ENCODE results near the gene PRKN. TPM values are rescaled to one million over a fixed set of nuclear protein-coding genes. Genes with fewer than 3 reads are reported as not detected.

PRKN gene
- total RNA-seq, 1 donor from 2014 or later = 1.3 TPM

- no peak overlapping the region for H3K27ac ChIP-seq (ENCODE audit: low read depth, low read length)
- no peak overlapping the region for H3K4me3 Mint-ChIP-seq (ENCODE audit: unreplicated experiment)
- no peak overlapping the region for H3K4me3 ChIP-seq (ENCODE audit: insufficient read depth, low read depth, low read length)
- no peaks in the 10 kb centered on the region for H3K79me2 ChIP-seq (ENCODE audit: insufficient read depth, low read length)
- H3K36me3 Mint-ChIP-seq (ENCODE audit: low read depth, unreplicated experiment) = no peaks in the 10 kb centered on the region
- no peaks in the 10 kb centered on the region for H3K27me3 Mint-ChIP-seq (ENCODE audit: low read depth, unreplicated experiment)
- TF ChIP-seq CTCF (IDR thresholded peaks at IDR 0.05; ENCODE audit: insufficient read depth, low read depth, low read length) (no peak), EZH2 (IDR thresholded peaks at IDR 0.05; ENCODE audit: insufficient read depth, low read length) (no peak)
- no peaks in the 10 kb centered on the region for H3K36me3 ChIP-seq (ENCODE audit: insufficient read depth, low read length)
- no peak overlapping the region for H2AFZ ChIP-seq (ENCODE audit: low read depth, low read length)
- H3K9me3 Mint-ChIP-seq (ENCODE audit: unreplicated experiment) = no peaks in the 10 kb centered on the region
- no peak overlapping the region for H3K4me2 ChIP-seq (ENCODE audit: low read length)
- no peaks in the 10 kb centered on the region for H4K20me1 ChIP-seq (ENCODE audit: insufficient read depth, low read length)
- H3K27me3 ChIP-seq (ENCODE audit: insufficient read depth, low read length) = no peaks in the 10 kb centered on the region
- DNase-seq (ENCODE audit: low read depth) (no peak), FAIRE-seq (no peak)
- H3K4me1 ChIP-seq (ENCODE audit: insufficient read depth, low read length) = no peaks in the 10 kb centered on the region
- no peaks in the 10 kb centered on the region for H3K9me3 ChIP-seq (ENCODE audit: insufficient read depth, low read depth, low read length)
- H3K4me1 Mint-ChIP-seq (ENCODE audit: low read depth, unreplicated experiment) = no peaks in the 10 kb centered on the region
- H3K9ac ChIP-seq (ENCODE audit: low read length) = no peak overlapping the region
- no peak overlapping the region for H3K27ac Mint-ChIP-seq (ENCODE audit: unreplicated experiment)
Observed at GRCh38 chr6:162478192-162478671, 249.3 kb downstream of the PRKN start.

- H3K27ac Mint-ChIP-seq (ENCODE audit: unreplicated experiment) = no peak overlapping the region
- Histone ChIP-seq H3K79me2 (ENCODE audit: insufficient read depth, low read length) (no peaks in the 10 kb centered on the region), H3K36me3 (ENCODE audit: insufficient read depth, low read length) (no peaks in the 10 kb centered on the region), H3K9me3 (ENCODE audit: insufficient read depth, low read depth, low read length) (no peaks in the 10 kb centered on the region), H3K27ac (ENCODE audit: low read depth, low read length) (no peak overlapping the region), H3K27me3 (ENCODE audit: insufficient read depth, low read length) (no peaks in the 10 kb centered on the region), H3K4me3 (ENCODE audit: insufficient read depth, low read depth, low read length) (no peak overlapping the region), H4K20me1 (ENCODE audit: insufficient read depth, low read length) (no peaks in the 10 kb centered on the region), H3K4me2 (ENCODE audit: low read length) (no peak overlapping the region), H3K4me1 (ENCODE audit: insufficient read depth, low read length) (no peaks in the 10 kb centered on the region), H3K9ac (ENCODE audit: low read length) (no peak overlapping the region), H2AFZ (ENCODE audit: low read depth, low read length) (no peak overlapping the region)
- H3K27me3 Mint-ChIP-seq (ENCODE audit: low read depth, unreplicated experiment) = no peaks in the 10 kb centered on the region
- no peaks in the 10 kb centered on the region for H3K9me3 Mint-ChIP-seq (ENCODE audit: unreplicated experiment)
- no peak for TF ChIP-seq EZH2 (IDR thresholded peaks at IDR 0.05; ENCODE audit: insufficient read depth, low read length)
- TF ChIP-seq CTCF (IDR thresholded peaks at IDR 0.05; ENCODE audit: insufficient read depth, low read depth, low read length) = no peak
- H3K36me3 Mint-ChIP-seq (ENCODE audit: low read depth, unreplicated experiment) = no peaks in the 10 kb centered on the region
- no peaks in the 10 kb centered on the region for H3K4me1 Mint-ChIP-seq (ENCODE audit: low read depth, unreplicated experiment)
- no peak overlapping the region for H3K4me3 Mint-ChIP-seq (ENCODE audit: unreplicated experiment)
- DNase-seq (ENCODE audit: low read depth) (no peak), FAIRE-seq (no peak)
Observed at GRCh38 chr6:162474722-162475121, 252.8 kb downstream of the PRKN start.

- no peak for DNase-seq (ENCODE audit: low read depth)
- no peak overlapping the region for H2AFZ ChIP-seq (ENCODE audit: low read depth, low read length)
- Mint-ChIP-seq H3K4me3 (ENCODE audit: unreplicated experiment) (no peak overlapping the region), H3K9me3 (ENCODE audit: unreplicated experiment) (no peaks in the 10 kb centered on the region), H3K4me1 (ENCODE audit: low read depth, unreplicated experiment) (no peaks in the 10 kb centered on the region), H3K27ac (ENCODE audit: unreplicated experiment) (no peak overlapping the region), H3K27me3 (ENCODE audit: low read depth, unreplicated experiment) (no peaks in the 10 kb centered on the region), H3K36me3 (ENCODE audit: low read depth, unreplicated experiment) (no peaks in the 10 kb centered on the region)
- H4K20me1 ChIP-seq (ENCODE audit: insufficient read depth, low read length) = no peaks in the 10 kb centered on the region
- no peaks in the 10 kb centered on the region for H3K36me3 ChIP-seq (ENCODE audit: insufficient read depth, low read length)
- no peak overlapping the region for H3K27ac ChIP-seq (ENCODE audit: low read depth, low read length)
- TF ChIP-seq CTCF (IDR thresholded peaks at IDR 0.05; ENCODE audit: insufficient read depth, low read depth, low read length) = no peak
- no peak for TF ChIP-seq EZH2 (IDR thresholded peaks at IDR 0.05; ENCODE audit: insufficient read depth, low read length)
- no peak for FAIRE-seq
- H3K79me2 ChIP-seq (ENCODE audit: insufficient read depth, low read length) = no peaks in the 10 kb centered on the region
- no peaks in the 10 kb centered on the region for H3K9me3 ChIP-seq (ENCODE audit: insufficient read depth, low read depth, low read length)
- H3K9ac ChIP-seq (ENCODE audit: low read length) = no peak overlapping the region
- H3K4me1 ChIP-seq (ENCODE audit: insufficient read depth, low read length) = no peaks in the 10 kb centered on the region
- no peak overlapping the region for H3K4me2 ChIP-seq (ENCODE audit: low read length)
- no peaks in the 10 kb centered on the region for H3K27me3 ChIP-seq (ENCODE audit: insufficient read depth, low read length)
- no peak overlapping the region for H3K4me3 ChIP-seq (ENCODE audit: insufficient read depth, low read depth, low read length)
Observed at GRCh38 chr6:162471842-162472241, 255.7 kb downstream of the PRKN start.
